ENCODE data around the gene AURKA. TPM values are rescaled to one million over a fixed set of nuclear protein-coding genes. Genes with fewer than 3 reads are reported as not detected.

The AURKA gene
- total and polyA plus RNA-seq, 2 experiments from 2014 or later: 75.8 to 82.0 TPM

DNA sequence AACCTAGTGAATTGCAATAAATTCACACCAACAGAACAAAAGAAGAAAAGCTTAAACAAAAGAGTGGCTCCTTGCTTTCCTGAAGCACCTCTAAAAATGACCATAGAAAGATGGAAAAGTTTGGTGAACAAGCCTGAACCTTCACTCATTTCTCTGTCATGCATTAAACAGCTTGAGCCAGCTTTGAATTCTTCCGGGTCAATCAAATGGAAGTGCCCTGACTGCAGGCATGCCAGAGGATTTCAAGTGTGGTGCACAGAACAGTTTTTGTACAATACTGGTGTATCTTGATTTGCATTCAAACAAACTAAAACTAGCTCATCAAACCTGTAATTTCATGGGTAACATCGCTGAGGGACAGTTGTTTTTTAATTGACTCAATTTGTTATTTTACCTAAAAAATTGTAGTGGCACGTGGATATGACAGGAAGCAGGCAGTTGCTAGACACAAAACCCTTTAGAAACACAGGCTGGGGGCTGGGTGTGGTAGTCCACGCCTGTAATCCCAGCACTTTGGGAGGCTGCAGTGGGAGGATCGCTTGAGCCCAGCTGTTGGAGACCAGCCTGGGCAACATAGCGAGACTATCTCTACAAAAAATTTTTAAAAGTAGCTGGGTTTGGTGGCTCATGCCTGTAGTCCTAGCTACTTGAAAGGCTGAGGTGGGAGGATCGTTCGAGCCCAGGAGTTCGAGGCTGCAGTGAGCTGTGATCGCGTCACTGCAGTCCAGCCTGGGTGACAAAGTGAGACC is 29.1 kb upstream of the AURKA start:
- Mint-ChIP-seq H3K27me3 (ENCODE audit: insufficient read depth, low read depth, poor library complexity) (peaks cover 29% of the 10 kb centered on the region), H3K27ac (no peak overlapping the region)
- DNase-seq (ENCODE audit: low spot score): no peak

More for the DNA sequence above, 29.1 kb upstream of the AURKA start:
- Histone ChIP-seq H3K4me3 (no peak overlapping the region), H3K36me3 (ENCODE audit: insufficient read depth) (no peaks in the 10 kb centered on the region), H3F3A (replicated peaks; ENCODE audit: low read depth) (no peaks in the 10 kb centered on the region), H3K4me2 (no peak overlapping the region), H3K4me1 (ENCODE audit: insufficient read depth) (no peaks in the 10 kb centered on the region), H3K27ac (ENCODE audit: low read depth) (no peak overlapping the region), H3K79me2 (replicated peaks; ENCODE audit: insufficient read depth) (no peaks in the 10 kb centered on the region), H3K27me3 (ENCODE audit: insufficient read depth) (peaks cover 16% of the 10 kb centered on the region; the same call in 1 of the 2 replicates), H3K9me2 (ENCODE audit: insufficient read depth) (no peaks in the 10 kb centered on the region), H2AFZ (no peak overlapping the region), H4K20me1 (replicated peaks; ENCODE audit: insufficient read depth) (no peaks in the 10 kb centered on the region)
- Mint-ChIP-seq H3K9me3 (no peaks in the 10 kb centered on the region), H3K4me3 (no peak overlapping the region), H3K36me3 (ENCODE audit: low read depth) (no peaks in the 10 kb centered on the region), H3K4me1 (peaks cover 15% of the 10 kb centered on the region)
- ATAC-seq: no peak
- no peak for TF ChIP-seq CREB1 (CRISPR knock-in tag; IDR thresholded peaks at IDR 0.05; ENCODE audit: low read depth)
- no peak for TF ChIP-seq POLR2AphosphoS5 (IDR thresholded peaks at IDR 0.05; ENCODE audit: low read depth)
- TF ChIP-seq, protein P1, sequence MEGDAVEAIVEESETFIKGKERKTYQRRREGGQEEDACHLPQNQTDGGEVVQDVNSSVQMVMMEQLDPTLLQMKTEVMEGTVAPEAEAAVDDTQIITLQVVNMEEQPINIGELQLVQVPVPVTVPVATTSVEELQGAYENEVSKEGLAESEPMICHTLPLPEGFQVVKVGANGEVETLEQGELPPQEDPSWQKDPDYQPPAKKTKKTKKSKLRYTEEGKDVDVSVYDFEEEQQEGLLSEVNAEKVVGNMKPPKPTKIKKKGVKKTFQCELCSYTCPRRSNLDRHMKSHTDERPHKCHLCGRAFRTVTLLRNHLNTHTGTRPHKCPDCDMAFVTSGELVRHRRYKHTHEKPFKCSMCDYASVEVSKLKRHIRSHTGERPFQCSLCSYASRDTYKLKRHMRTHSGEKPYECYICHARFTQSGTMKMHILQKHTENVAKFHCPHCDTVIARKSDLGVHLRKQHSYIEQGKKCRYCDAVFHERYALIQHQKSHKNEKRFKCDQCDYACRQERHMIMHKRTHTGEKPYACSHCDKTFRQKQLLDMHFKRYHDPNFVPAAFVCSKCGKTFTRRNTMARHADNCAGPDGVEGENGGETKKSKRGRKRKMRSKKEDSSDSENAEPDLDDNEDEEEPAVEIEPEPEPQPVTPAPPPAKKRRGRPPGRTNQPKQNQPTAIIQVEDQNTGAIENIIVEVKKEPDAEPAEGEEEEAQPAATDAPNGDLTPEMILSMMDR (conservative IDR thresholded peaks at IDR 0.05; ENCODE audit: low read depth in 2 of 2): no peak
- TF ChIP-seq, protein P2, sequence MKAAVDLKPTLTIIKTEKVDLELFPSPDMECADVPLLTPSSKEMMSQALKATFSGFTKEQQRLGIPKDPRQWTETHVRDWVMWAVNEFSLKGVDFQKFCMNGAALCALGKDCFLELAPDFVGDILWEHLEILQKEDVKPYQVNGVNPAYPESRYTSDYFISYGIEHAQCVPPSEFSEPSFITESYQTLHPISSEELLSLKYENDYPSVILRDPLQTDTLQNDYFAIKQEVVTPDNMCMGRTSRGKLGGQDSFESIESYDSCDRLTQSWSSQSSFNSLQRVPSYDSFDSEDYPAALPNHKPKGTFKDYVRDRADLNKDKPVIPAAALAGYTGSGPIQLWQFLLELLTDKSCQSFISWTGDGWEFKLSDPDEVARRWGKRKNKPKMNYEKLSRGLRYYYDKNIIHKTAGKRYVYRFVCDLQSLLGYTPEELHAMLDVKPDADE (IDR thresholded peaks at IDR 0.05): no peak
- no peak for TF ChIP-seq NANOG (IDR thresholded peaks at IDR 0.05; ENCODE audit: borderline replicate concordance)
- no peak for TF ChIP-seq EZH2 (IDR thresholded peaks at IDR 0.05; ENCODE audit: low read depth, unreplicated experiment)
- TF ChIP-seq, protein P3, sequence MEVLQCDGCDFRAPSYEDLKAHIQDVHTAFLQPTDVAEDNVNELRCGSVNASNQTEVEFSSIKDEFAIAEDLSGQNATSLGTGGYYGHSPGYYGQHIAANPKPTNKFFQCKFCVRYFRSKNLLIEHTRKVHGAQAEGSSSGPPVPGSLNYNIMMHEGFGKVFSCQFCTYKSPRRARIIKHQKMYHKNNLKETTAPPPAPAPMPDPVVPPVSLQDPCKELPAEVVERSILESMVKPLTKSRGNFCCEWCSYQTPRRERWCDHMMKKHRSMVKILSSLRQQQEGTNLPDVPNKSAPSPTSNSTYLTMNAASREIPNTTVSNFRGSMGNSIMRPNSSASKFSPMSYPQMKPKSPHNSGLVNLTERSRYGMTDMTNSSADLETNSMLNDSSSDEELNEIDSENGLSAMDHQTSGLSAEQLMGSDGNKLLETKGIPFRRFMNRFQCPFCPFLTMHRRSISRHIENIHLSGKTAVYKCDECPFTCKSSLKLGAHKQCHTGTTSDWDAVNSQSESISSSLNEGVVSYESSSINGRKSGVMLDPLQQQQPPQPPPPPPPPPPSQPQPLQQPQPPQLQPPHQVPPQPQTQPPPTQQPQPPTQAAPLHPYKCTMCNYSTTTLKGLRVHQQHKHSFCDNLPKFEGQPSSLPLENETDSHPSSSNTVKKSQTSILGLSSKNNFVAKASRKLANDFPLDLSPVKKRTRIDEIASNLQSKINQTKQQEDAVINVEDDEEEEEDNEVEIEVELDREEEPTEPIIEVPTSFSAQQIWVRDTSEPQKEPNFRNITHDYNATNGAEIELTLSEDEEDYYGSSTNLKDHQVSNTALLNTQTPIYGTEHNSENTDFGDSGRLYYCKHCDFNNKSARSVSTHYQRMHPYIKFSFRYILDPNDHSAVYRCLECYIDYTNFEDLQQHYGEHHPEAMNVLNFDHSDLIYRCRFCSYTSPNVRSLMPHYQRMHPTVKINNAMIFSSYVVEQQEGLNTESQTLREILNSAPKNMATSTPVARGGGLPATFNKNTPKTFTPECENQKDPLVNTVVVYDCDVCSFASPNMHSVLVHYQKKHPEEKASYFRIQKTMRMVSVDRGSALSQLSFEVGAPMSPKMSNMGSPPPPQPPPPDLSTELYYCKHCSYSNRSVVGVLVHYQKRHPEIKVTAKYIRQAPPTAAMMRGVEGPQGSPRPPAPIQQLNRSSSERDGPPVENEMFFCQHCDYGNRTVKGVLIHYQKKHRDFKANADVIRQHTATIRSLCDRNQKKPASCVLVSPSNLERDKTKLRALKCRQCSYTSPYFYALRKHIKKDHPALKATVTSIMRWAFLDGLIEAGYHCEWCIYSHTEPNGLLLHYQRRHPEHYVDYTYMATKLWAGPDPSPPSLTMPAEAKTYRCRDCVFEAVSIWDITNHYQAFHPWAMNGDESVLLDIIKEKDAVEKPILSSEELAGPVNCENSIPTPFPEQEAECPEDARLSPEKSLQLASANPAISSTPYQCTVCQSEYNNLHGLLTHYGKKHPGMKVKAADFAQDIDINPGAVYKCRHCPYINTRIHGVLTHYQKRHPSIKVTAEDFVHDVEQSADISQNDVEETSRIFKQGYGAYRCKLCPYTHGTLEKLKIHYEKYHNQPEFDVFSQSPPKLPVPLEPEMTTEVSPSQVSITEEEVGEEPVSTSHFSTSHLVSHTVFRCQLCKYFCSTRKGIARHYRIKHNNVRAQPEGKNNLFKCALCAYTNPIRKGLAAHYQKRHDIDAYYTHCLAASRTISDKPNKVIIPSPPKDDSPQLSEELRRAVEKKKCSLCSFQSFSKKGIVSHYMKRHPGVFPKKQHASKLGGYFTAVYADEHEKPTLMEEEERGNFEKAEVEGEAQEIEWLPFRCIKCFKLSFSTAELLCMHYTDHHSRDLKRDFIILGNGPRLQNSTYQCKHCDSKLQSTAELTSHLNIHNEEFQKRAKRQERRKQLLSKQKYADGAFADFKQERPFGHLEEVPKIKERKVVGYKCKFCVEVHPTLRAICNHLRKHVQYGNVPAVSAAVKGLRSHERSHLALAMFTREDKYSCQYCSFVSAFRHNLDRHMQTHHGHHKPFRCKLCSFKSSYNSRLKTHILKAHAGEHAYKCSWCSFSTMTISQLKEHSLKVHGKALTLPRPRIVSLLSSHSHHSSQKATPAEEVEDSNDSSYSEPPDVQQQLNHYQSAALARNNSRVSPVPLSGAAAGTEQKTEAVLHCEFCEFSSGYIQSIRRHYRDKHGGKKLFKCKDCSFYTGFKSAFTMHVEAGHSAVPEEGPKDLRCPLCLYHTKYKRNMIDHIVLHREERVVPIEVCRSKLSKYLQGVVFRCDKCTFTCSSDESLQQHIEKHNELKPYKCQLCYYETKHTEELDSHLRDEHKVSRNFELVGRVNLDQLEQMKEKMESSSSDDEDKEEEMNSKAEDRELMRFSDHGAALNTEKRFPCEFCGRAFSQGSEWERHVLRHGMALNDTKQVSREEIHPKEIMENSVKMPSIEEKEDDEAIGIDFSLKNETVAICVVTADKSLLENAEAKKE (CRISPR knock-in tag; IDR thresholded peaks at IDR 0.05): no peak
- no peak for TF ChIP-seq JUNB (IDR thresholded peaks at IDR 0.05; ENCODE audit: unreplicated experiment)
- TF ChIP-seq ZNF114 (CRISPR knock-in tag; IDR thresholded peaks at IDR 0.05): no peak
- TF ChIP-seq EZH2phosphoT487 (IDR thresholded peaks at IDR 0.05; ENCODE audit: unreplicated experiment): no peak
- TF ChIP-seq ZNF331 (CRISPR knock-in tag; IDR thresholded peaks at IDR 0.05; ENCODE audit: low read depth): no peak
- no peak for TF ChIP-seq STAT1 (IDR thresholded peaks at IDR 0.05; ENCODE audit: unreplicated experiment)
- TF ChIP-seq, protein P4, sequence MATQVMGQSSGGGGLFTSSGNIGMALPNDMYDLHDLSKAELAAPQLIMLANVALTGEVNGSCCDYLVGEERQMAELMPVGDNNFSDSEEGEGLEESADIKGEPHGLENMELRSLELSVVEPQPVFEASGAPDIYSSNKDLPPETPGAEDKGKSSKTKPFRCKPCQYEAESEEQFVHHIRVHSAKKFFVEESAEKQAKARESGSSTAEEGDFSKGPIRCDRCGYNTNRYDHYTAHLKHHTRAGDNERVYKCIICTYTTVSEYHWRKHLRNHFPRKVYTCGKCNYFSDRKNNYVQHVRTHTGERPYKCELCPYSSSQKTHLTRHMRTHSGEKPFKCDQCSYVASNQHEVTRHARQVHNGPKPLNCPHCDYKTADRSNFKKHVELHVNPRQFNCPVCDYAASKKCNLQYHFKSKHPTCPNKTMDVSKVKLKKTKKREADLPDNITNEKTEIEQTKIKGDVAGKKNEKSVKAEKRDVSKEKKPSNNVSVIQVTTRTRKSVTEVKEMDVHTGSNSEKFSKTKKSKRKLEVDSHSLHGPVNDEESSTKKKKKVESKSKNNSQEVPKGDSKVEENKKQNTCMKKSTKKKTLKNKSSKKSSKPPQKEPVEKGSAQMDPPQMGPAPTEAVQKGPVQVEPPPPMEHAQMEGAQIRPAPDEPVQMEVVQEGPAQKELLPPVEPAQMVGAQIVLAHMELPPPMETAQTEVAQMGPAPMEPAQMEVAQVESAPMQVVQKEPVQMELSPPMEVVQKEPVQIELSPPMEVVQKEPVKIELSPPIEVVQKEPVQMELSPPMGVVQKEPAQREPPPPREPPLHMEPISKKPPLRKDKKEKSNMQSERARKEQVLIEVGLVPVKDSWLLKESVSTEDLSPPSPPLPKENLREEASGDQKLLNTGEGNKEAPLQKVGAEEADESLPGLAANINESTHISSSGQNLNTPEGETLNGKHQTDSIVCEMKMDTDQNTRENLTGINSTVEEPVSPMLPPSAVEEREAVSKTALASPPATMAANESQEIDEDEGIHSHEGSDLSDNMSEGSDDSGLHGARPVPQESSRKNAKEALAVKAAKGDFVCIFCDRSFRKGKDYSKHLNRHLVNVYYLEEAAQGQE (IDR thresholded peaks at IDR 0.05; ENCODE audit: unreplicated experiment): no peak
